Measurements from ENCODE around the gene CLCN2. TPM values are rescaled to one million over a fixed set of nuclear protein-coding genes. Genes with fewer than 3 reads are reported as not detected.

CLCN2 gene
- total RNA-seq, 4 donors from 2014 or later: 0.77 to 20.8 (median 7.3) TPM

DNA sequence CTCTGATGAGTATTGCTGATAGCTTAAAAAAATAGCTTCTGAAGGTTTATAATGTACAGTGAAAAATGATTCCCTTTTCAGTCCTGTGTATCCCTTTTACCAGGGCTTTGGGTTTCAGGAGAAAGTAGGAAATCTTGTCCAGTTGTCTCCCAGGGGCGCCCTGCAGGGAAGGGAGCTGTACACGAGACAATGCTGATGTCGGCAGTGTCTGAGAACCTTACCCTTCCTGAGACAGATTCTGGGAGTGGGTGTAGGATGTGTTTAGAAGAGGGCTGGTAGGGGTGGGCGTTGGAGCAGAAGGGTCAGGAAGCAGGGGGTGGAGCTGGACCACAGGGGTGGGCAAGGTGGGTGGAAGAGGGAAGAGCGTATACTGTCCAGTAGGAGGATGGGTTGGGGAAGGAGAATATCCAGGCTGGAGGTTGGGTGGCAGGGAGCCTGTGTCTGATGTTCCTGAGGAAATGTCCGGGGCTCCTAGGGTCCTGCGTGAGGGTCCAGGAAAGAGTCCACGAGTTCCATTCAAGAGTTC is 11.0 kb upstream of the CLCN2 start:
- Histone ChIP-seq H3K27me3 (no peaks in the 10 kb centered on the region), H3K27ac (no peak overlapping the region), H3K4me3 (no peak overlapping the region), H3K4me1 (no peaks in the 10 kb centered on the region), H3K36me3 (no peaks in the 10 kb centered on the region), H3K9me3 (no peaks in the 10 kb centered on the region)
- TF ChIP-seq, protein P1, sequence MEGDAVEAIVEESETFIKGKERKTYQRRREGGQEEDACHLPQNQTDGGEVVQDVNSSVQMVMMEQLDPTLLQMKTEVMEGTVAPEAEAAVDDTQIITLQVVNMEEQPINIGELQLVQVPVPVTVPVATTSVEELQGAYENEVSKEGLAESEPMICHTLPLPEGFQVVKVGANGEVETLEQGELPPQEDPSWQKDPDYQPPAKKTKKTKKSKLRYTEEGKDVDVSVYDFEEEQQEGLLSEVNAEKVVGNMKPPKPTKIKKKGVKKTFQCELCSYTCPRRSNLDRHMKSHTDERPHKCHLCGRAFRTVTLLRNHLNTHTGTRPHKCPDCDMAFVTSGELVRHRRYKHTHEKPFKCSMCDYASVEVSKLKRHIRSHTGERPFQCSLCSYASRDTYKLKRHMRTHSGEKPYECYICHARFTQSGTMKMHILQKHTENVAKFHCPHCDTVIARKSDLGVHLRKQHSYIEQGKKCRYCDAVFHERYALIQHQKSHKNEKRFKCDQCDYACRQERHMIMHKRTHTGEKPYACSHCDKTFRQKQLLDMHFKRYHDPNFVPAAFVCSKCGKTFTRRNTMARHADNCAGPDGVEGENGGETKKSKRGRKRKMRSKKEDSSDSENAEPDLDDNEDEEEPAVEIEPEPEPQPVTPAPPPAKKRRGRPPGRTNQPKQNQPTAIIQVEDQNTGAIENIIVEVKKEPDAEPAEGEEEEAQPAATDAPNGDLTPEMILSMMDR (IDR thresholded peaks at IDR 0.05): no peak
- no peak for TF ChIP-seq POLR2A (IDR thresholded peaks at IDR 0.05)
- intact Hi-C loops (cut with DNase I; ENCODE audit: low total_unique reads): loop anchor here (10.0 kb wide), 2 partner anchors 142 to 172 kb away; no protein-coding TSS in a partner anchor
- no peak for DNase-seq

DNA sequence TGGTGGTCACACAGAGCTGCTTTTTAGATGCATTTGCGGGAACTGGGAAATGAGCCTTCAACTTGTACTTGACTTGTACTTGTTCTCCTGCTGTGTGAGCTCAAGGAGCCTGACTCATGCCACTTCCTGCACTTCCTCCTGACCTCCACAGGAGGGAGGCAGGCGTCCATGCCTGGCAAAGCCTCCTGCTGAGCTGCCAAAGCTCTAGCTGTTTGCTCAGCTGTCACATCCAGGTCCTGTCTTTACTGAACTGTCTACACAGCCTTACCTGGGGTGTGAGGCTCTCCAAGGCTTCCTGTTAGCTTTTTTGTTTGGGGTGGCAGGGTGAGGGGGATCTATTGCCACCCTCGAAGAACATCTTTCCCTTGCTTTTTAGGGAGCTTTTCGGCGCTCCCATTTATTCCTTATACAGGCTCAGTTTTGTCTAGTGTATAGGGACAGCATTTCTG is 10.2 kb upstream of the CLCN2 start:
- peak; percentile 79 to 81 for DNase-seq
- H3K36me3 ChIP-seq: no peaks in the 10 kb centered on the region
- peak overlapping the region in 1 of 2 donors; percentile 8 for H3K27ac ChIP-seq
- no peak overlapping the region for H3K4me3 ChIP-seq
- intact Hi-C loops (cut with DNase I; ENCODE audit: low total_unique reads): loop anchor here (10.0 kb wide), 2 partner anchors 143 to 173 kb away; no protein-coding TSS in a partner anchor
- no peaks in the 10 kb centered on the region for H3K9me3 ChIP-seq
- H3K27me3 ChIP-seq: no peaks in the 10 kb centered on the region
- TF ChIP-seq, protein P1 (IDR thresholded peaks at IDR 0.05): peak; percentile 88 to 96 (median 93)
- peak in 1 of 2 donors; percentile 17 for TF ChIP-seq POLR2A (IDR thresholded peaks at IDR 0.05)
- no peaks in the 10 kb centered on the region for H3K4me1 ChIP-seq

DNA sequence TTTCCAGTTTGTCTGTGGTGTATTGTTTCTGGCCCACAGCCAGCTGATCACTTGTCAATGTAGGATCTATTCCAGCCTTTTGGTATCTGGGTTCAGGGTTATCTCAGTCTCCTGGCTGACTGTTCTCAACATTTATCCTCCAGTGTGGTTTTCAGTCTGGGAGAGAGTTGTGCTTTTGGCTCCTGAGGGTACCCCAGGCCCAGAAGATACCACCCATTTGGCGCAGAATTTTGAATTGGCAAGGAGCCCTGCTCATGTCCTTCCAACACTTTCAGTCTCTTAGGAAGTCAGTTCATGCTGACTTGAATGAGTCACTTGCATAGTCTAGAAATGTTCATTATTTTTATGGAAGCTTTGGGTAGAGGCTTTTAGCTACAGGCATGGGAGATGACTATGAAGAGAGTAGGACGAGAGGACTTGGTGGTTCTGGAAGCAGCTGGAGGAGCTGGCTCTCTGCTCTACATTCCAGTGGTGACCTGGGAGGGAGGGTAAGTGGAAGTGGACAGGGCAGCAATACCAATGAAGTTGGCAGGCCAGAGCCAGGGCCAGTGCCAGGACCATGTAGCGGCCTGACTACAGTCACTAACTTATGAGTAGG is 7.3 kb upstream of the CLCN2 start:
- Histone ChIP-seq H3K36me3 (no peaks in the 10 kb centered on the region), H3K9me3 (no peaks in the 10 kb centered on the region), H3K4me3 (no peak overlapping the region), H3K27ac (peak overlapping the region in 1 of 2 donors; percentile 2), H3K27me3 (no peaks in the 10 kb centered on the region), H3K4me1 (peaks cover 0 to 10% of the 10 kb centered on the region in 2 donors)
- no peak for DNase-seq
- intact Hi-C loops (cut with DNase I; ENCODE audit: low total_unique reads): no loop called here
- TF ChIP-seq POLR2A (IDR thresholded peaks at IDR 0.05): no peak

DNA sequence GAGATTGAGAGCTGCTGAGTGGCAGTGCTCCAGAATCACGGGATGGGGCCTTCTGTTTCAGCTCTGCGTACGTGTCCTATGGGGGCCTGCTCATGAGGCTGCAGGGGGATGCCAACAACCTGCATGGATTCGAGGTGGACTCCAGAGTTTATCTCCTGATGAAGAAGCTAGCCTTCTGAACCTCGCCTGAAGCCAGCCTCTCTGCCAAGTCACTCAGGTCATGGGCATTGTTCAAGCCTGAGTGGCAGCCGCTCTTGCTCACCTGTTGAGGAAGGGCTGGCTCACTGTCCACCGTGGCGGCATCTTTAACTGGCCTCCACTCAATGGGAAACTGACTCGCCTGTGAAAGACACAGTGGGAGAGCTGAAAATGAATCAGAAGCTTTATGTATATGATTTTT is 6.7 kb upstream of the CLCN2 start:
- Histone ChIP-seq H3K27ac (no peak overlapping the region), H3K4me1 (peaks cover 0 to 13% of the 10 kb centered on the region in 2 donors), H3K27me3 (no peaks in the 10 kb centered on the region), H3K9me3 (no peaks in the 10 kb centered on the region), H3K36me3 (no peaks in the 10 kb centered on the region), H3K4me3 (no peak overlapping the region)
- intact Hi-C loops (cut with DNase I; ENCODE audit: low total_unique reads): no loop called here
- no peak for TF ChIP-seq POLR2A (IDR thresholded peaks at IDR 0.05)
- TF ChIP-seq, protein P1 (IDR thresholded peaks at IDR 0.05): no peak
- DNase-seq: no peak

DNA sequence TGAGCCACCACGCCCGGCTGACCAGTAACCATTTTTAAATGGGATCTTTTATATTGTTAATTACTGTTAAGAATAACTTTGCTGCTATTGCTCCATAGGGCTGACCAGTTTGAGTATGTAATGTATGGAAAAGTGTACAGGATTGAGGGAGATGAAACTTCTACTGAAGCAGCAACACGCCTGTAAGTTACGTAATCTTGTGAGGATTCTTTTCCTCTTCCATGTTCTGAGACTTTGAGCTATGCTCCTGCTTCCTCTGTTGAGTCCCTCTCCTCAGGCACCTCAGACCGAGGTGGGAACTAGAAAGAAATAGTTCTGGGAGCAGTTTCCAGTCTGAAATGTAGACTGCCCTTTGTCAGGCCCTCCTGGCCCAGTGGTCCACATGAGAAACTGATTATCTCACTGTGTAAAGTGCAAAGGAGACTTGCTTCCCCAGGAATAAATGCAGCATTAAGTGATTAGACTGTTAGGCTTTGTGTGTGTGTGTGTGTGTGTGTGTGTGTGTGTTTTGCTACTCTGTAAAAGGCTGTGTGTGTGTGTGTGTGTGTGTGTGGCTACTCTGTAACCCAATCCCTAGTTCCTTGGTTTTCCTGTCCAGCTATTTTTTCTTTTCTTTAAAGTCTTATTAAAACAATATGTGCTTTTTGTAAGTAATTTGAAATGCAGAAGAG is 5.3 kb upstream of the CLCN2 start:
- H3K36me3 ChIP-seq: no peaks in the 10 kb centered on the region
- H3K4me1 ChIP-seq: peaks cover 0 to 13% of the 10 kb centered on the region in 2 donors
- intact Hi-C loops (cut with DNase I; ENCODE audit: low total_unique reads): no loop called here

More for the DNA sequence above, 5.3 kb upstream of the CLCN2 start:
- H3K27me3 ChIP-seq: no peaks in the 10 kb centered on the region
- H3K9me3 ChIP-seq: no peaks in the 10 kb centered on the region
- no peak overlapping the region for H3K27ac ChIP-seq
- TF ChIP-seq, protein P1 (IDR thresholded peaks at IDR 0.05): no peak
- no peak for TF ChIP-seq POLR2A (IDR thresholded peaks at IDR 0.05)
- no peak overlapping the region for H3K4me3 ChIP-seq
- DNase-seq: no peak
